Gastroesophageal sphincter (tissue), 4 donors: Measurements from ENCODE around the gene SURF2. TPM values are rescaled to one million over a fixed set of nuclear protein-coding genes. Genes with fewer than 3 reads are reported as not detected.
A peak's percentile ranks its signal among the peaks of the same experiment; 100 is the strongest.

Experiments used
- ATAC-seq: fragments of 150-250 bp; one replicate; pipeline ENCODE4 v1.9.1; 2016; ENCODE audit warnings: mild to moderate bottlenecking, moderate library complexity
- H3K27ac ChIP-seq, 4 donors: fragments of 200-600 bp; sonication (generic) in 3 of 4; 1 replicate in 3 of 4; 2 replicates in 1 of 4; pipeline ENCODE4 v1.5.1; 2016 to 2019
- H3K27me3 ChIP-seq: fragments of 200-600 bp; sonication (generic); one replicate; pipeline ENCODE4 v1.5.1; 2019
- H3K36me3 ChIP-seq, 2 donors: fragments of 200-600 bp; sonication (generic); one replicate each; pipeline ENCODE4 v1.5.1; 2019; ENCODE audit warnings: control low read depth in 1 of 2
- H3K4me1 ChIP-seq, 3 donors: fragments of 200-600 bp; sonication (generic); 1 replicate in 2 of 3; 2 replicates in 1 of 3; pipeline ENCODE4 v1.5.1; 2016 to 2019; ENCODE audit warnings: control low read depth in 2 of 3
- H3K4me3 ChIP-seq, 2 donors: fragments of 200-600 bp; sonication (generic); one replicate each; pipeline ENCODE4 v1.5.1; 2019; ENCODE audit warnings: mild to moderate bottlenecking in 1 of 2, moderate library complexity in 1 of 2
- H3K9me3 ChIP-seq, 3 donors: fragments of 200-600 bp; sonication (generic); one replicate each; pipeline ENCODE4 v1.5.1; 2017 to 2019; ENCODE audit warnings: control low read depth in 2 of 3
- EP300 ChIP-seq: sonication (generic); formaldehyde crosslinking; IDR thresholded peaks from one replicate; pipeline ENCODE4 v1.6.1; 2017; ENCODE audit warnings: antibody characterized with exemption, mild to moderate bottlenecking
- POLR2A ChIP-seq, 2 donors: fragments of 450-650 bp; IDR thresholded peaks; one replicate each; pipeline ENCODE4 v1.6.1; 2017; ENCODE audit warnings: antibody characterized with exemption in 2 of 2, mild to moderate bottlenecking in 2 of 2, moderate library complexity in 1 of 2
- POLR2AphosphoS5 ChIP-seq: sonication (generic); formaldehyde crosslinking; IDR thresholded peaks from one replicate; pipeline ENCODE4 v1.6.1; 2017; ENCODE audit warnings: antibody characterized with exemption
- WGBS, 2 donors: methylation state at CpG; one replicate each; pipeline ENCODE4 v1.1.5; 2018; ENCODE audit warnings: low coverage in 1 of 2; 5-methylcytosine and 5-hydroxymethylcytosine counted together
- total RNA-seq, 4 donors: library from RNA; depleted of rRNA; stranded (reverse); fragments of >200 nt; gene quantifications; one replicate each; pipeline ENCODE4 v1.1.0, GENCODE V29; 2016
- TF ChIP-seq, protein P1 (sequence below), 4 experiments: fragments of 200-600 bp in 2 of 4; fragments of 450-650 bp in 2 of 4; sonication (generic) in 1 of 4; IDR thresholded peaks; one replicate each; pipeline ENCODE4 v1.5.1; 2017 to 2019; ENCODE audit warnings: antibody characterized with exemption in 4 of 4, mild to moderate bottlenecking in 2 of 4, moderate library complexity in 2 of 4

SURF2 gene
- total RNA-seq, 4 donors from 2014 or later, result 11.2 to 16.3 (median 15.3) TPM

DNA sequence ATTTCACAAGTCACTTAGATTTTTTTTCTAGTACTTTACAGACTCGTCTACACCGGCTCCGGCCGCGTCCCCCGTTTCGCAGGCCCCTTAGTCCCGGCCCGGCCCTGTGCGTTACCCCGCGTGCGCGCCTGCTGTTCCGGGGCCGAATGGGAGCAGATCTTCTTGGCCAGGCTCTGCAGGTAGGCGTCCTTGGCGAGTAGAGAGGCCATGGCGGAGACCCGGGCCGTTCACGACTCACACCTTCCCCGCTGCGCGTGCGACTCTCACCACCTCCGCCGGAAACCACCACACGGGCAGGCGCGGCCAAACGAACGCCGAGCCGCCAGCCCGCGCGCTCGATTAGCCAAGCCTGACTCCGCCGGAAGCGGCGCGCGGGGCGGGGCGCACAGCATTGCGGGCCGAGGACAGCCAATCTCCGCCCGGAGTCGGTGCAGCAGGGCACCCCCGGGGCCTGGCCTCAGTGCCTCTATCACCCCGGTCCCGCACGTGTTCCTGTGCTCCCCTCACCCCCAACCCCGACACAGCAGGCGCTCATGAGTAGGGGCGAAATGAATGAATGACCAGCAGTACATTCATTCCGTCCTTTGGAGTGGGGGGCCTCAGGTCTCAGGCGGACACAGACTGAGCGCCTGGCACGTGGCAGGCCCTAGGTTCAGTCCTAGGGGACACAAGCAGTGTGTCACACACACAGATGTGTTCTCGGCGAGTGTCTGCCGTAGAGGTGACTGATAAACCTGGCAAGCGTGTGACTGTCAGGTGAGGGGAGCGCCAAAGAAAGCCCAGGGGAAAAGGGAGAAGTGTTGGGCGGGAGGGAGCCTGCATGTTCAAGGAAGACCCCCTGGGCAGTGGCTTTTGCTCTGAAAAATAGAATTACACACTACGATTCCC, 20.2 kb upstream of the SURF2 start, which contains the start of gene SURF6:
Gene SURF6 (minus strand): TSS at position 265 of the 888 bp plus-strand sequence. CDS start 56 bp downstream, at position 209.
- peak; percentile 94 for ATAC-seq
- WGBS, 2 donors, result 7% methylated on average over 13 of the region's 70 CpGs; no CpG with 5 or more reads in 1 of the 2 donors
- H3K36me3 ChIP-seq, result peaks cover 0 to 65% of the 10 kb centered on the region in 2 donors

GRCh38 chr9:133339641-133340040, 16.7 kb upstream of the SURF2 start:
- H3K4me1 ChIP-seq, result peaks cover 4 to 20% (median 12%) of the 10 kb centered on the region in 3 donors
- no peaks in the 10 kb centered on the region for H3K9me3 ChIP-seq
- no peak for ATAC-seq
- no peaks in the 10 kb centered on the region for H3K27me3 ChIP-seq
- H3K27ac ChIP-seq, result no peak overlapping the region
- TF ChIP-seq, protein P1, sequence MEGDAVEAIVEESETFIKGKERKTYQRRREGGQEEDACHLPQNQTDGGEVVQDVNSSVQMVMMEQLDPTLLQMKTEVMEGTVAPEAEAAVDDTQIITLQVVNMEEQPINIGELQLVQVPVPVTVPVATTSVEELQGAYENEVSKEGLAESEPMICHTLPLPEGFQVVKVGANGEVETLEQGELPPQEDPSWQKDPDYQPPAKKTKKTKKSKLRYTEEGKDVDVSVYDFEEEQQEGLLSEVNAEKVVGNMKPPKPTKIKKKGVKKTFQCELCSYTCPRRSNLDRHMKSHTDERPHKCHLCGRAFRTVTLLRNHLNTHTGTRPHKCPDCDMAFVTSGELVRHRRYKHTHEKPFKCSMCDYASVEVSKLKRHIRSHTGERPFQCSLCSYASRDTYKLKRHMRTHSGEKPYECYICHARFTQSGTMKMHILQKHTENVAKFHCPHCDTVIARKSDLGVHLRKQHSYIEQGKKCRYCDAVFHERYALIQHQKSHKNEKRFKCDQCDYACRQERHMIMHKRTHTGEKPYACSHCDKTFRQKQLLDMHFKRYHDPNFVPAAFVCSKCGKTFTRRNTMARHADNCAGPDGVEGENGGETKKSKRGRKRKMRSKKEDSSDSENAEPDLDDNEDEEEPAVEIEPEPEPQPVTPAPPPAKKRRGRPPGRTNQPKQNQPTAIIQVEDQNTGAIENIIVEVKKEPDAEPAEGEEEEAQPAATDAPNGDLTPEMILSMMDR (IDR thresholded peaks at IDR 0.05), result no peak
- TF ChIP-seq EP300 (no peak), POLR2AphosphoS5 (no peak), POLR2A (IDR thresholded peaks at IDR 0.05) (no peak)
- WGBS, 2 donors, result 73 to 80% methylated on average over 5 of the region's 5 CpGs
- H3K4me3 ChIP-seq, result no peak overlapping the region
- peaks cover 0 to 65% of the 10 kb centered on the region in 2 donors for H3K36me3 ChIP-seq

More for the DNA sequence above, 20.2 kb upstream of the SURF2 start, which contains the start of gene SURF6:
- no peaks in the 10 kb centered on the region for H3K27me3 ChIP-seq
- H3K4me1 ChIP-seq, result peaks cover 4 to 37% (median 20%) of the 10 kb centered on the region in 3 donors
- no peaks in the 10 kb centered on the region for H3K9me3 ChIP-seq
- TF ChIP-seq POLR2A (IDR thresholded peaks at IDR 0.05) (peak; percentile 33 to 38), EP300 (no peak), POLR2AphosphoS5 (peak; percentile 78)
- TF ChIP-seq, protein P1 (IDR thresholded peaks at IDR 0.05), result no peak
- peak within 1 kb of the TSS in 3 of 4 donors; percentile 78 to 80 (median 79) for H3K27ac ChIP-seq
- peak within 1 kb of the TSS; percentile 59 to 66 for H3K4me3 ChIP-seq

- Histone ChIP-seq H3K27ac (peak overlapping the region in 2 of 4 donors; percentile 31 to 50), H3K27me3 (no peaks in the 10 kb centered on the region), H3K9me3 (no peaks in the 10 kb centered on the region), H3K36me3 (peaks cover 0 to 71% of the 10 kb centered on the region in 2 donors), H3K4me1 (peaks cover 0 to 14% (median 6%) of the 10 kb centered on the region in 3 donors), H3K4me3 (no peak overlapping the region)
- ATAC-seq, result no peak
- TF ChIP-seq EP300 (no peak), POLR2A (IDR thresholded peaks at IDR 0.05) (no peak), POLR2AphosphoS5 (no peak)
- TF ChIP-seq, protein P1 (IDR thresholded peaks at IDR 0.05), result no peak
- WGBS, 2 donors, result 42% methylated on average over 2 of the region's 3 CpGs; no CpG with 5 or more reads in 1 of the 2 donors
Measured at GRCh38 chr9:133340256-133340655, 16.1 kb upstream of the SURF2 start.

- H3K4me3 ChIP-seq, result no peak overlapping the region
- no peaks in the 10 kb centered on the region for H3K9me3 ChIP-seq
- peaks cover 0 to 14% (median 6%) of the 10 kb centered on the region in 3 donors for H3K4me1 ChIP-seq
- ATAC-seq, result no peak
- WGBS, 2 donors, result 79% methylated on average over 9 of the region's 13 CpGs; no CpG with 5 or more reads in 1 of the 2 donors
- no peaks in the 10 kb centered on the region for H3K27me3 ChIP-seq
- TF ChIP-seq POLR2AphosphoS5 (no peak), EP300 (no peak), POLR2A (IDR thresholded peaks at IDR 0.05) (no peak)
- TF ChIP-seq, protein P1 (IDR thresholded peaks at IDR 0.05), result no peak
- H3K27ac ChIP-seq, result peak overlapping the region in 3 of 4 donors; percentile 7 to 50 (median 31)
- H3K36me3 ChIP-seq, result peaks cover 0 to 78% of the 10 kb centered on the region in 2 donors
Measured at GRCh38 chr9:133340916-133341315, 15.4 kb upstream of the SURF2 start.
